NCI-H187 (cell line): ENCODE data around the gene PCDH9.

ENCODE experiments used
- DNase-seq, 2 experiments: peaks; one replicate each; lab custom pipeline; 2025; lab: John Stamatoyannopoulos, UW

The PCDH9 gene

DNA sequence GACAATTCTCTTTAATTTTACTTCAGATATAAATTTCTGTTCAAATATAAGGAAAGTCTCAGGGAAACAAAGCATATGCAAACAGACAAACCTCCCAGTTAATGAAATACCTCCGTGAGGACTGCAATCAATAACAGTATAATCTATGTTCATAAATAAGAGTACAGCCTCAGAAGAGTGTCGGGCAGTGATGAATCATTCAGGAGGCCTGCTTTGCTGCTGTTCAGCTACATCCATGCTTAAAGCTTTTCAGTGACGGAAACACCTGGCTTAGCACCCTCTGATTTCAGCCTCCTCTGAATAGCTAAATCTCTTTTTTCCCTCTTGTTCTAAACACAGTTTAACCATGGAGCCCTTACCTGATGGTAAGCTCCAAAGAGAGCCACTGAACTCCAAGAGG is 69.0 kb downstream of the PCDH9 start:
- no peak for DNase-seq

DNA sequence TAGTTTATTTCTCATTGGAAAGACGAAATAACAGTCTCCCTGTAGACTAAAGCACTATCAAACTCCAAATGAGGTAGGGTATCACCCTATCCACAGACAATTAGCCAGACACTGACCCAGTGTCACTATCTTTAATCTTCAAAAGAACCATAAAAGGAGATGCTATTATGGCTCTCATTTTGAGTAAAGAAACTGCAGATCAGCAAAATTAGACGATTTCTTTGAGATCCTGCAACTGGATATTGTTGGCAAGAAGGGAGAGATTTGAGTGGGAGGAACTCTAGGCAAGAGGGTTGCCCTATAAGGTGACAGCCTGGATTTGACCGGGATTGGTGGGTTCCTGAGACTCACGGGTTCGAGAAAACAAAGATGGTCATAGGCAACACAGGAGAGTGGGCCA is 71.2 kb downstream of the PCDH9 start:
- no peak for DNase-seq

DNA sequence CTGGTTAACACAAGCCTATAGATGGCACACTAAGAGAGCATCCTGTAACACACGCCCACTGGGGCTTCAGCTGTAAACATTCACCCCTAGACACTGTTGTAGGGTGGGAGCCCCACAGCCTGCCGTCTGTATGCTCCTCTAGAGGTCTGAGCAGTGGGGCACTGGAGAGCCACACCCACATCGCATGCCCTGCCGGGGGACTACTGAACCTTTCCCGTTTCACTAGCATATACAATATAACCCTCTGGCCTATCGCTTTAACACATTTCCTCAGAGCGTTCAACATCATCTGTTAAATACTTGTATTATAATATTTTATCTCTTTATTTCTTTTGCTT is 73.4 kb downstream of the PCDH9 start:
- no peak for DNase-seq

DNA sequence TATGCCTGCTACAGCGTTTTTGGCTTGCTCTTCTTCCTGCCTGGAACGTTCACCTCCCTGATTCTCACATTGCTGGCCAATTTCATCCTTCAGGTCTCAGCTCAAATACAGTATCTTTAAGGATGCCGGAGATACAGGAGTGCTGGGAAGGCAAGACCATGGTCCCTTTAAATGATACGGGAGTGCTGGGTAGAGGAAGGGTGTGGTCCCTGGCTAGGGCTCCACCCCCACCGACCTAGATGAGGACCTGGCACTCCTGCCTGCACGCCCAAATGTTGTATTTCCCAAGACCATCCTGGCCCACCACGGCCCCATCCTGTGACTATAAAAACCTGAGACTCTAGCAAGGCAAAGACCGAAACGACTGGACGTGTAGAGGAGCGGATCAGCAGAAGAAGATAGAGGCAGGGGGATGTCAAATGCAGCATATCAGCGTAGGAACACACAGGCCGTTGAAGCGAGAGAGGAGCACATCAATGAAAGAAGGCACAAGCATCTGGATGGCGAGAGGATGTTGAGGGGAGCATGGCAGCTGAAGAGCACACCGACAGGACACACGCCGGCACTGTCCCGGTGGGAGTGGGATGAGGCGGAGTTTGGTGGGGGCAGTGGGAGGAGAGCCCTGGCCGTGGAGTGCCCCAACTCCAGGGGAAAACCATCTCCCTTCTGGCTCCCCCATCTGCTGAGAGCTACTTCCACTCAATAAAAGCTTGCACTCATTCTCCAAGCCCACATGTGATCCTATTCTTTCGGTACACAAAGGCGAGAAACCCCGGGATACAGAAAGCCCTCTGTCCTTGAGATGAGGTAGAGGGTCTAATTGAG is 74.0 kb downstream of the PCDH9 start:
- DNase-seq: no peak

DNA sequence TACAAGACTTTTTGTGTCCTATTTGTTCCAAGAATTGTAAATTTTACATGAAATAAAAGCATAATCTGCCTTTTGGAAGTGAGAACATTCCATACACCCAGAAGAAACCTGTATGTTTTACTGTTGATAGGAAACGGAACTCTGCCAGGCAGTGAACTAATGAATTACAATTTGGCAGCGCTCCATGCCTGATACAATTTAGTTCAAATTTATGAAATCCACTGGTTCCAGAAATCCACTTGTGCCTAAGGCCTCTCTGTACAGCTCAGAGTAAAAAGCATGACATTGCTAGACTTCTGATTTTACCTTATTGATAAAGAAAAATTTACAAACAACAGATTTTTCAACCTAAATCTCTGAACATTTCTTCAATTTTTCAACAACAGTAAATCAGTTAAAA is 78.1 kb downstream of the PCDH9 start:
- DNase-seq: no peak

DNA sequence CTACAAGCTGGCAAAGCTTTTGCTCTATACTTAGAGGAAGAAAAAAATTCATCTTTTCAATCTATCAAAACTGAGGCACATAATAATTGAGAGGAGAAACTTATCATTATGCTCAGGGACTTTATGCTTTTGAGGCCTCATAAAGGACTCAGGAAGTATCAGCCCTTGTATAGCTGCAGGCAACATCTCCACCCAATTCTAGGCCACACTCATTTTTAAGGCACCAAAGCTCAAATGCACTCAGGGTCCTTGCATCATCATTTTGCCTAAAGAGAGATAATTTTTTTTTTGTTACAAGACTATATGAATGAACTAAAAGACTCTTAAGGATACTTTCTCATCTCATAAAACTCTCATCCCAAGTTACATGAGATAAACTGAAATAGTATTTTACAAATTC is 78.5 kb downstream of the PCDH9 start:
- no peak for DNase-seq

DNA sequence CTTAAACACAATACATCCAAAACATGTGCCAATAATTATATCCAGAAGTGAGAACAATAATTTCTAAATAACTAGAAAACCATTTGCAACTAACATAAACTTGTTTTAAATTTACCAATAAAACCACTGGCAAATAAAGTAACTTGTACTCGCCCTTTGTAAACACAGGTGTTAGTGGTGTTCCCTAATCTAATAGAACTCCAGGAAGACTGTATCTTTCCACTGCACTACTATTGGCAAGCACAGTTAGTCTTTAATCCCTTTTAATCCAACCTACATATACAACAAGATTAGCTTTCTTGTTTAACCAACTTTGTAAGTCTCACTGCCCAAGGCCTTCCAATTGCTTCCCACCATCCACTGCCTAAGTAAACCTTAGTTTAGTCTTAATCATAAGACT is 79.5 kb downstream of the PCDH9 start:
- DNase-seq: no peak

DNA sequence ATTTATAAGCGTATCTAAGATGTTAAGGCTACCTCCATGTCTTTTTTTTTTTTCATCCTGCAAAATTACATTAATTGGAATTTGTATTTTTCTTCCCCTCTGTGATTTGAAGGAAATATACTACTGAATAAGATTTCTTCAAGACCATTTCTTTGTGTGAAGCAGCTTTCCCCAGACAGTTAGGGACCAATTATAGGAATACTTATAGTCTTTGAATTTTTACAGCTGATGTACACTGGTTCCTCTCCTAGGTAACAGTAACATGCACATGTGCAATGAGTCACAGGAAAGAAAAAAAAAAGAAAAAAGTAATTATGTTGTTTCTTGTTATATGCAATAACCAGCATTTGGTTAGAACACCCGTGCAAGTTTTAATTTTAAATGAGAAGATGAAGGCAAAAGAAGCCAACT is 82.0 kb downstream of the PCDH9 start:
- no peak for DNase-seq

DNA sequence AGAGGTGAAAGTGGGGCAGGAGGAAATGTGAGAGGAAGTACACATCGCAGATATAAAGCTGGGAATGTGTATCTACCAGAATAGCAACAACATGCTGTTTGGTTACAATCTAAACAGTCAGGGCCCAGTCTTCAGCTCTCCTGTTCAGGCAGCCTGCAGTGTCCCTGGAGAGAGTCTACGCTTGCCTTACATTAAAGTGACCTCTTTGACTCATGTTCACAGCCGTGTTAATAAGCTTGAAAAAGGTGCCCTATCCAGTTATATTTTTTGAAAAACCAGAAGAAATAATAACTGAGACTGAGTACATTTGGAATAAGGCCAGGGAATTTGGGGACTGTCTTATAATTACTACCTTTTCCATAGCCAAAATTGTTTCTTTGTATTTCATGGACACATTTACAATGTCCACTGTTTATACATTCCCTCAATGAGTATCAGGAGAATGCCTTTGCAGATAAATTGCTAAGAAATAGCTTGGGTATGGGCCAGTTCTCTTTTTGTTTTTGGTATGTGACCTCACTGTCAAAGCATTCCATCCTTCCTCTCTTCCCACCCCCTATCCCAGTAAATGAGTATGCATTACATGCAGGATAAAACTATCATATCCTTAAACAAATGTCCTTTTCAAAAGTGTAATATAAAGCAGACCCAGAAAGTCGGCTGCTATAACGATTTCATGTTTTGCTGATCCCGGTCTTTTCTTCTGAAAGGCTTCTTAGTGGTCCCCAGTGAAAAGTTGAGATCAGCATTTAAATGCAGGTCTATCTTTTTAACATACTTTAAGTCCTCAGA is 82.6 kb downstream of the PCDH9 start:
- no peak for DNase-seq

DNA sequence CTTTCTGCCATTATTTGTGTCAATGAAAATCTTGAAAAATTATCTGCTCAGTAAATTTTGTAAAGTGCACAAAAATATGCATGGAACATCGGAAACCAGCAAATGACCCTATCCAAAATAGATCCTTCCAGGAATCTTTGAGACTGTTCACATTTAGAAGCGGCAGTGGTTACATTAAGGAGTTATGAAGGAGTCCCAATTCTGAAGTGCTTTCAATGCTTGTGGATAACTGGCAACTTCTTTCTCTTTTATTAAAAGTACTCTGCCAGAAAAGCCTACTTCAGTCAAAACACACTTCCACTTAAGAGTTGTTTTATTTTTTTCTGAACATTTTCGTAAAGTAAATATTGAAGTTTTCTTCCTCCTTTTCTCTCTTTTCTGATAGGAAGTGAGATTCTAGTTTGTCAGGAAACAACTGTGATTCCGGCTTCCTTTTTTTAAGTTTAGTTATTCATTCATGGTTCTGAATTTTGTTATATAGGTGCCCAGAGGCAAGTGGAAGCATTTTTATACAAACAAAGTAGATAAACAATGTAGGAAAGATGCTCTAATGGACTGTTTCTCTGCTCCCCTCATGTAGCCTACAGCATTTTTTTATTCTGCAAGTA is 83.5 kb downstream of the PCDH9 start:
- DNase-seq: no peak

DNA sequence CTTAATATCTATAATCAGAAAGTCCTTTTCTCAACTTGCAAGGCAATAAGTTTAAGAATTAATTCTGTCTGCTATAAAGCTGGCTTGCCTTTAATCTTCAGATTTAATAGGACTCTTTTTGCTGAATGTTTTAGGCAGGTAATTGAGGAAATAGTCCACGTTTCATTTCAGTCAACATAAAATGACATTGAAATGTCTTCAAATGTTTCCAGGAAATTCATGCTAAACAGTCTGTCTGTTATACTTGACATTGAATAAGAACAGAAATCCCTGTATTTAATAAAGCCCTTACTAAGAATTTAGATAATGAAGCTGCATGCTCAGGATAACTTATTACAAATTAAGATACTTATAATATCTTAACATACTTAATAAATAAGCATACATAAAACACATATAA is 84.2 kb downstream of the PCDH9 start:
- DNase-seq: no peak

DNA sequence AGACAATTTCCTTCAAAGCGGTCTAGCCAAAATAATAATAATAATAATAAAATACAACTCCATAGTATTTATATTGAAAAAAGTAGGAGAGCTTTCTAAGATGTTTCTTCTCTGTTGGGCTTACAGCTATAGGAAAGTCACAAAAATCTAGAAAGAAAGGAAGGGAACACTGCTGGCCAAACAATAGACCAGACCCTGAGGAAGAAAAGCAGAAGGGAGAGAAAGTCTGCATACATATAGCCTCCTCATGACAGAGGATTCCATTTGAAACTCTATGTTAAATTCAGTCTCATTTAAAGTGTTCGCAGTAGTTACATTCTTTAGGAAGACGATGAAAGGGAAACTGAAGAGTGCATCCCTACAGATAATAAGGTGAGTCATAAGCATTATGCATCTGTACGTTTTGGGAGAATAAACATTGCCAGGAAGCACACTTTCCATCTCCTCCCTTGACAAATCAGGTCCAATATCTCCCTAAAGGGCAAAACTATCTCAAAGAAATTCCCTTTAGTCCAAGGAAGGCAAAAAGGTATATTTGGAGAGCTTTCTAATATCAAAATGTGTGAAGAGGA is 86.5 kb downstream of the PCDH9 start:
- DNase-seq: no peak

DNA sequence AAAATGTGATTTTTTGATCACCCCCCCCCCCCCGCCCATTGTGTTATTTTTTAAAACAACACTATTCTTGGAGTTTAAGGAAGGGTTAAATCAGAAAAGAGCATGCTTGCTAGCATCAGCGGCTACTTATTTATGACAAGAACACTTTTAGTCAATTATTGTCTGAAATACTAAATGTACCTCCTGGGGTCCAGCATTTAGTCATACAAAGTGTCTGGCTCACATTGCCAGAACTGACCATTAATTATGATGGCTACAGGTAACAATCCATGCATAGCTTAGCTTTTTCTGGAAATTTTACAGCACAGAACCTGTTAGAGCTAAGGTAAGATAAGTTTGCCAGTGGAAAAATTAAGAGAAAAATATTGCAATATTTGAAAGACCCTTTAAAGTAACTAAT is 90.1 kb downstream of the PCDH9 start:
- no peak for DNase-seq

DNA sequence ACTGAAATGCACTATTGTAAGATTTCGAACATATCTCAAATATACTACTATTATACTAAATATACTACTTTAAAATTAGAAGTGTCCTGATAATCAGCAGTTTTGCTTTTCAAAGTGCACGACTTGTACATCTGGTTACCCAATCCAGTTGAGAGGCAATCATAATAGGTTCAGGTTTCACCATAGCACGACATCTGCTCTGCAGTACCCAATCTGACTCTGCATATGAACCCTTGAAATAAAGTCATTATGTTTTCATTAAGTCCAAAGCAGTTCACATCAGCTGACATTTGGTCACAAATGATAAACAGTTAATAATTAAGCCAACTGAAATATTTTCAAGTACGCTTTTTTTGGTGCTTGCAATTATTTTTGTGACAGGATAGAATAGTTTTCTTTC is 90.6 kb downstream of the PCDH9 start:
- DNase-seq: peak in 1 of 2 experiments; percentile 11

DNA sequence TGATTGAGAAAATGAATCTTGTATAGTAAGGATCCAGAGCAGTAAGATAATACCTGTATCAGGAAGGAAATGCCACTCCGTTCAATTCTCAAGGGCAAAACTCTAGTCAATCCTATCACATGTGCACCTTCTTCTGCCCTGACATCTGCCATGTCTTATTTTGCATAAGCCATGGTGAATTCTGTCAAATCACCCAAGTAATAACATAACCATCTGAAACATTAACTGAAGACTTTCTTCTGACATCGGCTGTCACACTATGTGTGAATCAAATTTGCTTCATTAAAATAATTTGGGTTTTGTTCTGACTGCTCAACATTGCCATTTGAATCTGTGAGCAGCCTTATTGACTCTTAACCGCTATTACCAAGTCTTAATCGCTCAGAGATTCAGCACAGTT is 91.2 kb downstream of the PCDH9 start:
- DNase-seq: no peak

DNA sequence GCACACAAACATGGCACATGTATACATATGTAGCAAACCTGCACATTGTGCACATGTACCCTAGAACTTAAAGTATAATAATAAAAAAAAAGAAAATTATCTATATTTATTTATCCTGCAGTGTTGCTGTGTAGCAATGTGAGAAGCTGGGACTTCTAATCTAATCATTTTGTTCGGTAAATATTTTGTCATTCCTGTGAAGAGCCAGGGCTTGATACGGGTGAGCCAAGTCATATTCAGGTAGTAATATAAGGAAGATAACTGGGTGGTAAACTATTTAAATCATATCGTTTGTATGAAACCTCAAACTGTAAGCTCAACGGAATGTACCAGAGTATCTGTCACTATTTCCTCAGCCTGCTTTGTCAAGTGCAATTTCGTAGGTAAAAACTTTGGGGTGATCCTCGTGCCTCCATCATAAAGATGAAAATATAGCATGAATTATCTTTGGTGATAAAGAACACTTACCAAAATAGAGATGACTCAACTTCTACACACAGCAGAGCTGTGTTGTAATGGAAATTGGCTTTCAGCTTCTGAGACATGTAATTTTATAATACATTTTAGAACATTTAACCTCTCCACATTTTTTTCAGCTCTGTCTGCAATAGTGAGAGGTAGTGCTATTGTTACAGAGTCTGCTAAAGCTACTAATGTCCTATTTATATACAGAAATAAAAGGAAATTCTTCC is 92.9 kb downstream of the PCDH9 start:
- DNase-seq: no peak

DNA sequence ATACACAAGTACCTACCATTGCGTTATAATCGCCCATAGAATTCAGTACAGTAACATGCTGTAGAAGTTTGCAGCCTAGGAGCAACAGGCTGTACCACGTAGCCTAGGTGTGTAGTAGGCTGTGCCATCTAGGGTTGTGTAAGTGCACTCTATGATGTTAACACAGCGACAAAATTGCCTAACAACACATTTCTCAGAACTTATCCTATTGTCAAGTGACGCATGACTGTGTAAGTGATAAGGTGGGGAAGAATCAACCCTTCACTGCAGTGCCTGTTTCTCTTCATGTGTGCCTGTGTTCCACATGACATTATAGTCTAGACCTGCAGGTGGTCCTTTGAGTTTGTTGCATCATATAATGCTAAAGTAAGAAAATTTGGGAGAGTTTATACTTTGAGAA is 94.0 kb downstream of the PCDH9 start:
- DNase-seq: peak in 1 of 2 experiments; percentile 30

DNA sequence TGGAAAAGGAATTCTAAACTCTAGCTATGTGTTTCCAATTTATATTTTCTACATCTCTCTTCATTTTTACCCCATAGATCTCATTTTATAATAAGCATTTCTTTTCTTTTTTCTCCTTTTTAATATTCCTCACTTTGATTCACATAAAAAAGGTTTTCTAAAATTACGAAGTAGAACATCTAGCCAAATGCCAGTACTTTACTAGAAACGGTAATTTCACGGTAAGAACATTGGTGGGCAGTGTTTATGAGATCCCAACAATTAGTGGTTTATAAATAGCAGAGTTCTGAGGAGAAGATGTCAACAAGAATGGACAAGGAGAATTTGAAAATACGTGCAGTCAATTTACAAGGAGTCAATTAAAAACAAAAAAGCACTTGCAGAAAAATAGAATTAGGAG is 94.8 kb downstream of the PCDH9 start:
- DNase-seq: no peak

DNA sequence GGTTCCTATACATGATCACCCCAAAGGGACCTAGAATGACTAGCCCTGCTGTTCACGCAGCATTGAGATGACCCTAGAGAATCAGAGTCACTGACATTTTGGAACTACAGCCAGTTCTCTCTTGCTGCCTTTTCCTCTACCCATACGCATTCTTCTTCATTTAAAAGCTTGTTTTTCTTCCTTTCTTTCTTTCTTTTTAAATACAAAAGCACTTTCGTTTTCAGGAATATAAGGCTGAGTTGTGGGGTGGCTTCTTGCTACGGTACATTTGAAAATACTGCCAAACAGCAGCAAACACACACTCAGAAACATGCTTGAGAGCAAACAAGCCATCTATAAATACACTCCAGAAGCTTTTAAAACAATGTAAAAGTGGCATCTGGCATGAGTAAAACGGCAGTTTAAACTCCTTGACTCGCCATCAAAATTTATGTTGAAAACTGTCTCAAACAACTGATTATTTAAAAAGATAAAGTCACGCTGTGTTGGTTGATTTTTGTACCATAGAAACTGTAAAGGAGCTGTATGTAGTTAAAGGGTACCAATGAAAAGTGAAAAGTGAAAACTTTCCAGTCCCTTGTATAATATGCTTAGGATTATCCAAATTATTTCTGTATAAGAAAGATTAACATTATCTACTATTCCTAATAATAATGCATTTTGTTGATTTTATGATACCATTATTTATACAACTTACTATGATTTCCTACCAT is 95.6 kb downstream of the PCDH9 start:
- peak; percentile 20 to 43 for DNase-seq

DNA sequence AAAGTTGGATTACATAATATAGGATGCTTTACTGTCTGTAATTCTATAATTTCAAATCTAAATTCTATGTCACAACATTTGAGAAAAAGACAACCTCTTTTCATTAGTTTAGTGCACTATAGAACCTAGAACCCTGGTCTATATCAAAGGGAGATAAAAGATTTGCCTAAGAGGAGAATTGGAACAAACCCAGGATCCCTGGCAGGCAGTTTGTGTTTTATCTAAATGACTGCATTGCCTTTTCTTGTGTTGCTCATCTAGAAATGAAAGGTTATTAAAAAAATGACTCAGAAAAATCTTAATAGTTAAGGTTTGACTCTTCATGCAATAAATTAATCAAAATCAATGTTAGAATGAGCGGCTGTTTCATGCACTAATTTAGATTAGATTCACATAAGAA is 96.7 kb downstream of the PCDH9 start:
- no peak for DNase-seq

DNA sequence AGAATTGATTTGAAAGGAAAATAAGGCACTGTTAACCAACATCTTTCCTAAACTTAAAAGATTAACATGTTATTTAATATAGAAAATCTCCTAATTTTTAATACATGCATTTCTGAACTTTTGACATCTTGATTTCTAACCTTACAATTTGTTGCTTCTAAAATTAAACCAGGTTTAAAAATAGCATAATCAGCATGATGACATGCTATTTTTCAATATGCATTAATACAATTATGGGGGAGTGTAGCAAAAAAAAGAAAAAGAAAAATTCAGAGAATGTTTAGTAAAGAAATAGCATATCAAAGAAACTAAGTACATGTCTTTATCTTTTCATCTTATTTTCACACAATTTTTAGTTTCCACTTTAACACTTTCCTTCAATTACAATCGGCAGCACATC is 98.7 kb downstream of the PCDH9 start:
- DNase-seq: no peak

DNA sequence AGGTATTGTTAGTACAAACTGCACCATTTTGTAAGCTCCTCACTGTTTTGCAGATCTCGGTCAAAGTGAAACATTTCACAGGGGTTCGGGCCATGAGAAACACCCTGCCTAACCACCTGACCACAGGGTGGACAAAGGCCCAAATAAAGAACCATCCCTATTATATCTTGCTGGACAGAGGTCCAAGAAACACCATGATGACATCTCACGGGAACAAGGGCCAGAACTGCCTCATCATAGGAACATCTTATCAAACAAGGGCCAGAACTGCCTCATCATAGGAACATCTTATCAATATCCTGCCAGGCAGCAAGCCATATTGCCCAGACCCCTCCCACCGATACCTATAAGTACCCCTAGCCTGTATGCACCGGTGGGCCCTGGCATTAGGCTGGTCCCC is 99.7 kb downstream of the PCDH9 start:
- no peak for DNase-seq
